GM12878 (cell line): ENCODE results near the gene RPGRIP1L. TPM values are rescaled to one million over a fixed set of nuclear protein-coding genes. Genes with fewer than 3 reads are reported as not detected.

Source experiments
- ATAC-seq: fragments of 200-7000 bp; cut with Tn5 transposase; 3 replicates; pipeline ENCODE4 v1.9.1; 2020; ENCODE audit warnings: mild to moderate bottlenecking, moderate library complexity
- BruUV-seq: library from RNA; stranded (reverse); fragments of 400-500 nt; replicated peaks from 2 replicates; lab custom pipeline; 2021; lab: Mats Ljungman, UMichigan
- CTCF ChIA-PET: fragments of 300-600 bp; sonication (Branson Sonifier 250); formaldehyde crosslinking; extraction: SDS; loops from one replicate; lab custom pipeline; 2021; ENCODE audit warnings: inconsistent platforms; lab: Yijun Ruan, JAX
- POLR2A ChIA-PET: fragments of 350-600 bp; formaldehyde crosslinking; extraction: SDS; loops from one replicate; lab custom pipeline; 2021; ENCODE audit warnings: inconsistent platforms; lab: Charles Lee
- RAD21 ChIA-PET: fragments of 300-600 bp; sonication (Branson Sonifier 250); formaldehyde crosslinking; loops from one replicate; lab custom pipeline; 2023; ENCODE audit warnings: antibody characterized with exemption; ENCODE audit not compliant: unreplicated experiment; lab: Charles Lee
- SMC1A ChIA-PET: fragments of 300-600 bp; sonication (Branson Sonifier 250); formaldehyde crosslinking; loops from one replicate; lab custom pipeline; 2023; ENCODE audit not compliant: unreplicated experiment, uncharacterized antibody; lab: Charles Lee
- DNase-seq: peaks from one replicate; pipeline ENCODE4 v3.0.0-alpha.2; 2011; ENCODE audit warnings: low read depth, low spot score
- FAIRE-seq: peaks from 3 replicates; lab custom pipeline; 2011; peaks lifted over from hg19 to GRCh38; lab: Jason Lieb, UNC
- H2AFZ ChIP-seq: 2 replicates; pipeline ENCODE4 v1.6.0; 2011; ENCODE audit warnings: low read depth, low read length, control low read depth; ENCODE audit not compliant: control insufficient read depth
- H3K27ac ChIP-seq: 2 replicates; pipeline ENCODE4 v1.5.1; 2011; ENCODE audit warnings: control low read depth; ENCODE audit not compliant: control insufficient read depth, insufficient read depth
- H3K27me3 ChIP-seq, 2 experiments: replicated peaks in 1 of 2; 2 replicates each; pipeline versions ENCODE4 v1.6.0 to v1.6.1; 2011; ENCODE audit warnings: low read length in 1 of 2; ENCODE audit not compliant: control insufficient read depth in 2 of 2, insufficient read depth in 2 of 2
- H3K36me3 ChIP-seq, 2 experiments: 2 replicates each; pipeline ENCODE4 v1.5.1; 2011; ENCODE audit warnings: low read length in 1 of 2; ENCODE audit not compliant: control insufficient read depth in 2 of 2, insufficient read depth in 2 of 2
- H3K4me1 ChIP-seq: 2 replicates; pipeline ENCODE4 v1.6.1; 2011; ENCODE audit warnings: mild to moderate bottlenecking, low read length, moderate library complexity, mixed read lengths; ENCODE audit not compliant: control insufficient read depth, insufficient read depth
- H3K4me2 ChIP-seq: 2 replicates; pipeline ENCODE4 v1.6.0; 2011; ENCODE audit warnings: control low read depth; ENCODE audit not compliant: control insufficient read depth, insufficient read depth
- H3K4me3 ChIP-seq: fragments of 200-600 bp; sonication (generic); 2 replicates; pipeline ENCODE4 v1.5.1; 2016
- H3K79me2 ChIP-seq: 2 replicates; pipeline ENCODE4 v1.6.0; 2011; ENCODE audit warnings: low read length; ENCODE audit not compliant: control insufficient read depth, insufficient read depth
- H3K9ac ChIP-seq: 2 replicates; pipeline ENCODE4 v1.8.0; 2011; ENCODE audit warnings: low read length, control low read depth, mixed read lengths; ENCODE audit not compliant: control insufficient read depth, insufficient read depth
- H3K9me3 ChIP-seq: replicated peaks from 3 replicates; pipeline ENCODE4 v1.5.1; 2011; ENCODE audit warnings: mild to moderate bottlenecking, low read length; ENCODE audit not compliant: control insufficient read depth, insufficient read depth
- H4K20me1 ChIP-seq: 2 replicates; pipeline ENCODE4 v1.6.0; 2011; ENCODE audit not compliant: control insufficient read depth, insufficient read depth
- CEBPB ChIP-seq, 2 experiments: fragments of 150-350 bp in 1 of 2; IDR thresholded peaks; 2 replicates each; pipeline ENCODE4 v1.6.1; 2012 to 2014; ENCODE audit warnings: low read depth in 2 of 2, low read length in 2 of 2, borderline replicate concordance in 1 of 2, inconsistent platforms in 1 of 2
- CHD2 ChIP-seq: IDR thresholded peaks from 2 replicates; pipeline ENCODE4 v1.6.1; 2011; ENCODE audit warnings: low read depth, low read length, improper control_type of control experiment, borderline replicate concordance
- EGR1 ChIP-seq, 2 experiments: IDR thresholded peaks; 1 replicate in 1 of 2; 2 replicates in 1 of 2; pipeline ENCODE4 v1.6.1; 2011 to 2012; ENCODE audit warnings: low read depth in 2 of 2, low read length in 2 of 2, borderline replicate concordance in 1 of 2, mild to moderate bottlenecking in 1 of 2, moderate library complexity in 1 of 2
- ETV6 ChIP-seq, 2 experiments: fragments of 450-650 bp in 1 of 2; IDR thresholded peaks in 1 of 2; conservative IDR thresholded peaks in 1 of 2; 2 replicates each; pipeline ENCODE4 v1.6.1; 2014; ENCODE audit warnings: antibody characterized with exemption in 1 of 2, borderline replicate concordance in 1 of 2, low read depth in 1 of 2, mild to moderate bottlenecking in 1 of 2, moderate library complexity in 1 of 2
- FOXM1 ChIP-seq: IDR thresholded peaks from 2 replicates; pipeline ENCODE4 v1.6.1; 2012; ENCODE audit warnings: low read depth, mild to moderate bottlenecking, inconsistent platforms, low read length, moderate library complexity
- HDAC6 ChIP-seq: fragments of 200-600 bp; sonication (generic); IDR thresholded peaks from one replicate; pipeline ENCODE4 v1.8.0; 2017; ENCODE audit warnings: antibody characterized with exemption; ENCODE audit not compliant: unreplicated experiment
- MTA3 ChIP-seq: IDR thresholded peaks from 2 replicates; pipeline ENCODE4 v1.6.1; 2012; ENCODE audit warnings: low read length, inconsistent platforms, borderline replicate concordance
- MYB ChIP-seq: fragments of 150-350 bp; IDR thresholded peaks from 2 replicates; pipeline ENCODE4 v1.6.1; 2014; ENCODE audit warnings: mild to moderate bottlenecking, low read depth, low read length, borderline replicate concordance
- NFYB ChIP-seq: IDR thresholded peaks from 2 replicates; pipeline ENCODE4 v1.6.1; 2011; ENCODE audit warnings: low read depth, mild to moderate bottlenecking, low read length, improper control_type of control experiment, moderate library complexity; ENCODE audit not compliant: insufficient read depth
- NR2C2 ChIP-seq: IDR thresholded peaks from 2 replicates; pipeline ENCODE4 v1.6.1; 2011; ENCODE audit warnings: borderline replicate concordance, low read depth; ENCODE audit not compliant: control insufficient read depth, insufficient read length
- PAX8 ChIP-seq: fragments of 450-650 bp; IDR thresholded peaks from 2 replicates; pipeline ENCODE4 v1.6.1; 2017; ENCODE audit warnings: mild to moderate bottlenecking, moderate library complexity
- SP1 ChIP-seq: IDR thresholded peaks from one replicate; pipeline ENCODE4 v1.6.1; 2011; ENCODE audit warnings: low read depth, low read length
- TAF1 ChIP-seq: IDR thresholded peaks from 2 replicates; pipeline ENCODE4 v1.6.1; 2011; ENCODE audit warnings: mild to moderate bottlenecking, low read depth, low read length, borderline replicate concordance
- WRNIP1 ChIP-seq: IDR thresholded peaks from 2 replicates; pipeline ENCODE4 v1.6.1; 2011; ENCODE audit warnings: low read depth, low read length, improper control_type of control experiment, borderline replicate concordance
- ZNF207 ChIP-seq: fragments of 450-650 bp; IDR thresholded peaks from 2 replicates; pipeline ENCODE4 v1.6.1; 2014; ENCODE audit warnings: antibody characterized with exemption, mild to moderate bottlenecking, borderline replicate concordance
- ZNF217 ChIP-seq: fragments of 450-650 bp; IDR thresholded peaks from 2 replicates; pipeline ENCODE4 v1.6.1; 2017; ENCODE audit warnings: antibody characterized with exemption, mild to moderate bottlenecking
- ZNF24 ChIP-seq: fragments of 450-650 bp; IDR thresholded peaks from 2 replicates; pipeline ENCODE4 v1.6.1; 2017; ENCODE audit warnings: antibody characterized with exemption, mild to moderate bottlenecking
- ZNF274 ChIP-seq: IDR thresholded peaks from one replicate; pipeline ENCODE4 v1.8.0; 2011; ENCODE audit not compliant: insufficient read length, insufficient read depth
- ZNF384 ChIP-seq: IDR thresholded peaks from 2 replicates; pipeline ENCODE4 v1.6.1; 2012; ENCODE audit warnings: low read depth, mild to moderate bottlenecking, low read length, improper control_type of control experiment, borderline replicate concordance
- WGBS: methylation state at CpG from one replicate; pipeline ENCODE4 v1.1.6; 2016; ENCODE audit warnings: low lambda C conversion rate; ENCODE audit not compliant: insufficient replicate concordance, insufficient coverage; ENCODE audit errors: missing lambda C conversion rate; 5-methylcytosine and 5-hydroxymethylcytosine counted together
- in situ Hi-C: fragments of 300-500 bp; cut with MboI; formaldehyde crosslinking; loops from 9 replicates; pipeline ENCODE4 v1.14.3; 2018; ENCODE audit warnings: mixed read lengths
- intact Hi-C: fragments of 100-400 bp; cut with micrococcal nuclease; formaldehyde crosslinking; loops from one replicate; pipeline ENCODE4 v1.14.2; 2022; ENCODE audit not compliant: unreplicated experiment
- polyA plus RNA-seq, 11 experiments: library from polyadenylated mRNA; depleted of rRNA in 4 of 11; unstranded in 6 of 11; stranded (reverse) in 5 of 11; fragments of >200 nt; fragmentation: Nextera tagmentation in 4 of 11; fragmentation: Illumina TruSeq in 1 of 11; extraction: Ambion mirVana in 4 of 11; extraction: Trizol in 1 of 11; gene quantifications; 1 replicate in 1 of 11; 2 replicates in 10 of 11; pipeline versions ENCODE4 v1.2.1 to v1.2.3, GENCODE V29; 2011 to 2016; ENCODE audit warnings: inconsistent platforms in 2 of 11, missing spikeins in 2 of 11, low read depth in 1 of 11
- total RNA-seq, 4 experiments: library from RNA; depleted of rRNA in 3 of 4; stranded (reverse); fragments of >200 nt in 3 of 4; fragmentation: Illumina TruSeq in 1 of 4; extraction: Trizol in 1 of 4; gene quantifications; 2 replicates each; pipeline versions ENCODE4 v1.2.1 to v1.2.3, GENCODE V29; 2013 to 2021

The RPGRIP1L gene
- total and polyA plus RNA-seq, 10 of the 15 experiments (the other 5 are each of a cell fraction or from before 2014, with no cell fraction given), result 3.5 to 9.6 (median 4.4) TPM

GRCh38 chr16:53734908-53735307 lies 31.2 kb upstream of the RPGRIP1L start:
- no peak for TF ChIP-seq HDAC6
- TF ChIP-seq ETV6 (conservative IDR thresholded peaks at IDR 0.05 in 1 of 2, IDR thresholded peaks at IDR 0.05 in 1 of 2; ENCODE audit: borderline replicate concordance in 1 of 2, low read depth in 1 of 2), result no peak
- TF ChIP-seq CHD2, result no peak
- TF ChIP-seq ZNF207, result no peak
- TF ChIP-seq MTA3, result no peak
- no peak for TF ChIP-seq ZNF274
- TF ChIP-seq, all 136 proteins: peak for 0
- SMC1A ChIA-PET, result interaction anchor here (2.0 kb wide), 1 partner anchor 21 kb away, joined by 4 read pairs; no protein-coding TSS in a partner anchor
- Histone ChIP-seq H3K4me1 (no peaks in the 10 kb centered on the region), H3K9ac (no peak overlapping the region), H3K36me3 (no peaks in the 10 kb centered on the region), H2AFZ (no peak overlapping the region), H3K4me3 (no peak overlapping the region), H3K9me3 (no peaks in the 10 kb centered on the region), H3K79me2 (no peaks in the 10 kb centered on the region), H3K4me2 (no peak overlapping the region), H4K20me1 (no peaks in the 10 kb centered on the region; the same call in 1 of the 2 replicates), H3K27me3 (no peaks in the 10 kb centered on the region), H3K27ac (no peak overlapping the region)
- ATAC-seq, result no peak
- DNase-seq, result no peak
- intact Hi-C loops, result no loop called here
- RAD21 ChIA-PET, result no interaction called here
- WGBS, result 96% methylated on average over 2 of the region's 2 CpGs
- BruUV-seq, result no TSS peak
- CTCF ChIA-PET, result interaction anchor here (1.1 to 2.5 kb wide), 2 partner anchors 9 to 114 kb away, joined by 3 to 13 read pairs; no protein-coding TSS in a partner anchor
- POLR2A ChIA-PET, result no interaction called here
- in situ Hi-C loops, result no loop called here
- no peak for FAIRE-seq

GRCh38 chr16:53732296-53732929 lies 28.8 kb upstream of the RPGRIP1L start:
- no peaks in the 10 kb centered on the region for H3K27me3 ChIP-seq
- no peak overlapping the region for H3K4me3 ChIP-seq
- no peak for FAIRE-seq
- H3K27ac ChIP-seq, result no peak overlapping the region
- no peak overlapping the region for H3K4me2 ChIP-seq
- ATAC-seq, result no peak
- BruUV-seq, result no TSS peak
- RAD21 ChIA-PET, result no interaction called here
- WGBS, result 73% methylated on average over 4 of the region's 4 CpGs
- no peaks in the 10 kb centered on the region; the same call in 2 of the 3 replicates for H3K9me3 ChIP-seq
- no peaks in the 10 kb centered on the region for H3K4me1 ChIP-seq
- POLR2A ChIA-PET, result no interaction called here
- no peaks in the 10 kb centered on the region; the same call in 1 of the 2 replicates for H3K79me2 ChIP-seq
- DNase-seq, result no peak
- H3K36me3 ChIP-seq, result no peaks in the 10 kb centered on the region
- in situ Hi-C loops (no loop called here), intact Hi-C loops (no loop called here)
- no peak overlapping the region for H2AFZ ChIP-seq
- SMC1A ChIA-PET, result no interaction called here
- CTCF ChIA-PET, result no interaction called here
- H3K9ac ChIP-seq, result no peak overlapping the region
- TF ChIP-seq MYB (no peak), NR2C2 (no peak), ZNF24 (no peak), CEBPB (IDR thresholded peaks at IDR 0.05; ENCODE audit: borderline replicate concordance in 1 of 2, low read depth in 2 of 2, low read length in 2 of 2) (no peak), FOXM1 (no peak), NFYB (no peak), PAX8 (no peak), WRNIP1 (no peak), EGR1 (IDR thresholded peaks at IDR 0.05; ENCODE audit: borderline replicate concordance in 1 of 2, low read depth in 2 of 2, low read length in 2 of 2) (no peak), ZNF384 (no peak), TAF1 (no peak), SP1 (no peak), ZNF217 (no peak)
- no peaks in the 10 kb centered on the region; the same call in 1 of the 2 replicates for H4K20me1 ChIP-seq
